ENCODE results near the gene BSDC1.

- no peak for TF ChIP-seq CTCF (IDR thresholded peaks at IDR 0.05)
- TF ChIP-seq EP300 (IDR thresholded peaks at IDR 0.05), result no peak
- TF ChIP-seq POLR2A (IDR thresholded peaks at IDR 0.05), result no peak
These were observed 12.4 kb upstream of the BSDC1 start for GRCh38 chr1:32406629-32407111.

Measured in ovary (tissue), 3 donors.